Body of pancreas (tissue), 4 donors: ENCODE data around the gene TINCR.

Experiments
- POLR2A ChIP-seq, 3 donors: fragments of 450-650 bp; IDR thresholded peaks; one replicate each; pipeline ENCODE4 v1.6.1; 2016; ENCODE audit warnings: antibody characterized with exemption in 3 of 3, mild to moderate bottlenecking in 2 of 3
- TF ChIP-seq, protein P1 (sequence below), 7 experiments: fragments of 450-650 bp in 4 of 7; fragments of 200-600 bp in 3 of 7; sonication (generic) in 3 of 7; IDR thresholded peaks; one replicate each; pipeline ENCODE4 v1.5.1; 2016 to 2019; ENCODE audit warnings: antibody characterized with exemption in 7 of 7

DNA sequence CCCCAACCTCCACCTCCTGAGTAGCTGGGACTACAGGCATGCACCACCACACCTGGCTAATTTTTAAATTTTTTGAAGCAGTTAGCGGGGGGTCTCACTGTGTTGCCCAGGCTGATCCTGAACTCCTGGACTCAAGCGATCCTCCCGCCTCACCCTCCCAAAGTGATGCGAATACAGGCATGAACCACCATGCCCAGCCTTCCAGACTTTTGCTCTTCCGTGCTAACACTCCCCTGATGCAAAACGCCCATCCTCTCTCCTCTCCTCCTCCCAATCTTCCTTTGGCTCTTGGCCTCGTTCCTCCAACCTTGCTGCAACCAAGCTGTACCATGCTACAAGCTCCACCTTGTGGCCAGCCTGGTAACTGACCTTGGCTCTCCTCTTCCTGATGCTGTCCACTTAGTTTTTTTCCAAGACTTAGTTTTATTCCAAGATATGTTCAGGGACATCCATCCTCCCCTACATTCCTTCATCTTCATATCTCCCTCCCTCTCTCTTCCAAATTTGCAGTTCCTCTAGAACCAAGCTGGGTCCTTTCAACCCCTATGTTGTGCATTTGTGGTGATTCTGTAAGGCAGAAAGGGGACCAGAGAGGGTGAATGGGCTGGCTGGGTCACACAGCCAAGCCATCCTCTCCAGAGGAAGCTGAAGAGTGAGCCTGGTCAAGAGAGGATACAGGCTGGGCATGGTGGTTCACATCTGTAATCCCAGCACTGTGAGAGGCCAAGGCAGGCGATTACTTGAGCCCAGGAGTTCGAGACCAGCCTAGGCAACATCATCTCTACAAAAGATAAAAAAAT, 32.8 kb downstream of the TINCR start:
- TF ChIP-seq, protein P1, sequence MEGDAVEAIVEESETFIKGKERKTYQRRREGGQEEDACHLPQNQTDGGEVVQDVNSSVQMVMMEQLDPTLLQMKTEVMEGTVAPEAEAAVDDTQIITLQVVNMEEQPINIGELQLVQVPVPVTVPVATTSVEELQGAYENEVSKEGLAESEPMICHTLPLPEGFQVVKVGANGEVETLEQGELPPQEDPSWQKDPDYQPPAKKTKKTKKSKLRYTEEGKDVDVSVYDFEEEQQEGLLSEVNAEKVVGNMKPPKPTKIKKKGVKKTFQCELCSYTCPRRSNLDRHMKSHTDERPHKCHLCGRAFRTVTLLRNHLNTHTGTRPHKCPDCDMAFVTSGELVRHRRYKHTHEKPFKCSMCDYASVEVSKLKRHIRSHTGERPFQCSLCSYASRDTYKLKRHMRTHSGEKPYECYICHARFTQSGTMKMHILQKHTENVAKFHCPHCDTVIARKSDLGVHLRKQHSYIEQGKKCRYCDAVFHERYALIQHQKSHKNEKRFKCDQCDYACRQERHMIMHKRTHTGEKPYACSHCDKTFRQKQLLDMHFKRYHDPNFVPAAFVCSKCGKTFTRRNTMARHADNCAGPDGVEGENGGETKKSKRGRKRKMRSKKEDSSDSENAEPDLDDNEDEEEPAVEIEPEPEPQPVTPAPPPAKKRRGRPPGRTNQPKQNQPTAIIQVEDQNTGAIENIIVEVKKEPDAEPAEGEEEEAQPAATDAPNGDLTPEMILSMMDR (IDR thresholded peaks at IDR 0.05): peak in 2 of 7 experiments; percentile 2 to 33
- no peak for TF ChIP-seq POLR2A (IDR thresholded peaks at IDR 0.05)
